IMR-90 (cell line): Measurements from ENCODE around the gene ALG11. TPM values are rescaled to one million over a fixed set of nuclear protein-coding genes. Genes with fewer than 3 reads are reported as not detected.

ENCODE experiments used
- ATAC-seq: fragments of 200-7000 bp; cut with Tn5 transposase; 2 replicates; pipeline ENCODE4 v1.9.1; 2020; ENCODE audit warnings: low read depth, mild to moderate bottlenecking, moderate library complexity
- BruUV-seq: library from RNA; stranded (reverse); fragments of 400-500 nt; replicated peaks from 2 replicates; lab custom pipeline; 2021; lab: Mats Ljungman, UMichigan
- CTCF ChIA-PET: fragments of 300-600 bp; formaldehyde crosslinking; extraction: SDS; loops from one replicate; lab custom pipeline; 2021; ENCODE audit warnings: antibody characterized with exemption; lab: Yijun Ruan, JAX
- POLR2A ChIA-PET: fragments of 300-600 bp; sonication (Branson Sonifier 250); formaldehyde crosslinking; loops from one replicate; lab custom pipeline; 2022; ENCODE audit warnings: antibody characterized with exemption; ENCODE audit not compliant: unreplicated experiment; lab: Charles Lee
- DNase-seq: peaks from one replicate; pipeline ENCODE4 v3.0.0; 2013
- H2AFZ ChIP-seq: replicated peaks from 2 replicates; pipeline ENCODE3; 2013; ENCODE audit warnings: low read length, mild to moderate bottlenecking; ENCODE audit not compliant: poor library complexity
- H2AK5ac ChIP-seq: 2 replicates; pipeline ENCODE4 v1.6.1; 2013; ENCODE audit warnings: low read depth, low read length, inconsistent platforms
- H2AK9ac ChIP-seq: replicated peaks from 2 replicates; pipeline ENCODE3; 2013; ENCODE audit warnings: mild to moderate bottlenecking, low read depth, low read length, moderate library complexity; ENCODE audit not compliant: poor library complexity
- H2BK120ac ChIP-seq: 2 replicates; pipeline ENCODE4 v1.6.1; 2013; ENCODE audit warnings: low read depth, low read length, inconsistent platforms
- H2BK15ac ChIP-seq: 3 replicates; pipeline ENCODE4 v1.6.1; 2013; ENCODE audit warnings: low read depth, low read length, inconsistent platforms
- H2BK20ac ChIP-seq: 2 replicates; pipeline ENCODE4 v1.6.1; 2013; ENCODE audit warnings: low read depth, mild to moderate bottlenecking, inconsistent platforms, low read length, moderate library complexity
- H2BK5ac ChIP-seq: 2 replicates; pipeline ENCODE4 v1.6.1; 2013; ENCODE audit warnings: mild to moderate bottlenecking, low read depth, low read length, inconsistent platforms; ENCODE audit not compliant: poor library complexity, severe bottlenecking
- H3K14ac ChIP-seq: replicated peaks from 2 replicates; pipeline ENCODE4 v1.6.1; 2013; ENCODE audit warnings: low read depth, low read length, inconsistent platforms
- H3K18ac ChIP-seq: 2 replicates; pipeline ENCODE4 v1.6.1; 2013; ENCODE audit warnings: low read depth, low read length, control low read depth
- H3K23ac ChIP-seq: 2 replicates; pipeline ENCODE4 v1.6.1; 2013; ENCODE audit warnings: low read depth, low read length, inconsistent platforms
- H3K27ac ChIP-seq: 2 replicates; pipeline ENCODE4 v1.5.1; 2013; ENCODE audit warnings: mild to moderate bottlenecking, control low read depth, low read length; ENCODE audit not compliant: insufficient read depth
- H3K27me3 ChIP-seq: 2 replicates; pipeline ENCODE4 v1.6.1; 2013; ENCODE audit warnings: low read length; ENCODE audit not compliant: control insufficient read depth, insufficient read depth
- H3K36me3 ChIP-seq: 2 replicates; pipeline ENCODE4 v1.6.1; 2013; ENCODE audit warnings: low read length, mixed read lengths; ENCODE audit not compliant: control insufficient read depth, insufficient read depth
- H3K4ac ChIP-seq: 2 replicates; pipeline ENCODE4 v1.6.1; 2013; ENCODE audit warnings: low read depth, low read length, inconsistent platforms
- H3K4me1 ChIP-seq: 2 replicates; pipeline ENCODE4 v1.6.1; 2013; ENCODE audit warnings: low read length, mixed read lengths; ENCODE audit not compliant: control insufficient read depth, insufficient read depth
- H3K4me2 ChIP-seq: 2 replicates; pipeline ENCODE4 v1.6.1; 2013; ENCODE audit warnings: low read depth, mild to moderate bottlenecking, control low read depth, low read length, moderate library complexity
- H3K4me3 ChIP-seq: 2 replicates; pipeline ENCODE4 v1.5.1; 2013; ENCODE audit warnings: low read depth, mild to moderate bottlenecking, control low read depth, low read length, moderate library complexity; ENCODE audit not compliant: insufficient read depth
- H3K56ac ChIP-seq: 2 replicates; pipeline ENCODE4 v1.6.1; 2013; ENCODE audit warnings: low read length, inconsistent platforms; ENCODE audit not compliant: insufficient read depth; ENCODE audit errors: extremely low read depth
- H3K79me1 ChIP-seq, 2 experiments: 2 replicates each; pipeline ENCODE4 v1.6.1; 2013; ENCODE audit warnings: low read length in 2 of 2, inconsistent platforms in 1 of 2, low read depth in 1 of 2
- H3K9ac ChIP-seq: 2 replicates; pipeline ENCODE4 v1.6.1; 2013; ENCODE audit warnings: low read depth, low read length, control low read depth
- H3K9me1 ChIP-seq: 2 replicates; pipeline ENCODE4 v1.6.1; 2013; ENCODE audit warnings: low read length, inconsistent platforms; ENCODE audit not compliant: insufficient read depth
- H3K9me3 ChIP-seq: 2 replicates; pipeline ENCODE4 v1.6.1; 2013; ENCODE audit warnings: low read length; ENCODE audit not compliant: control insufficient read depth, insufficient read depth
- H4K20me1 ChIP-seq: 2 replicates; pipeline ENCODE4 v1.6.1; 2013; ENCODE audit warnings: low read length, inconsistent platforms; ENCODE audit not compliant: insufficient read depth
- H4K5ac ChIP-seq: 2 replicates; pipeline ENCODE4 v1.6.1; 2013; ENCODE audit warnings: mild to moderate bottlenecking, low read depth, low read length, control low read depth
- H4K8ac ChIP-seq, 2 experiments: 2 replicates each; pipeline ENCODE4 v1.6.1; 2013; ENCODE audit warnings: low read depth in 2 of 2, low read length in 2 of 2, control low read depth in 1 of 2, inconsistent platforms in 1 of 2
- H4K91ac ChIP-seq: 2 replicates; pipeline ENCODE4 v1.6.1; 2013; ENCODE audit warnings: low read depth, low read length, inconsistent platforms; ENCODE audit not compliant: insufficient read depth
- BHLHE40 ChIP-seq: fragments of 150-350 bp; IDR thresholded peaks from 2 replicates; pipeline ENCODE4 v1.6.1; 2016; ENCODE audit warnings: mild to moderate bottlenecking, low read depth, low read length
- CEBPB ChIP-seq: IDR thresholded peaks from 2 replicates; pipeline ENCODE4 v1.6.1; 2012; ENCODE audit warnings: low read depth, low read length, improper control_type of control experiment
- CHD1 ChIP-seq: IDR thresholded peaks from 2 replicates; pipeline ENCODE4 v1.6.1; 2012; ENCODE audit warnings: low read depth, low read length, improper control_type of control experiment
- CTCF ChIP-seq: conservative IDR thresholded peaks from 2 replicates; pipeline ENCODE4 v1.5.1; 2012; ENCODE audit warnings: mild to moderate bottlenecking, low read depth, low read length, improper control_type of control experiment
- ELK1 ChIP-seq: fragments of 150-350 bp; IDR thresholded peaks from 2 replicates; pipeline ENCODE4 v1.6.1; 2016; ENCODE audit warnings: low read depth, mild to moderate bottlenecking, low read length, moderate library complexity, borderline replicate concordance
- FOS ChIP-seq: fragments of 150-350 bp; IDR thresholded peaks from 2 replicates; pipeline ENCODE4 v1.6.1; 2016; ENCODE audit warnings: low read depth, low read length
- MAFK ChIP-seq: IDR thresholded peaks from 2 replicates; pipeline ENCODE4 v1.6.1; 2012; ENCODE audit warnings: low read depth, low read length, improper control_type of control experiment
- MAZ ChIP-seq: IDR thresholded peaks from 2 replicates; pipeline ENCODE4 v1.6.1; 2012; ENCODE audit warnings: low read depth, mild to moderate bottlenecking, low read length, improper control_type of control experiment, moderate library complexity, borderline replicate concordance
- MXI1 ChIP-seq: IDR thresholded peaks from 2 replicates; pipeline ENCODE4 v1.6.1; 2012; ENCODE audit warnings: low read depth, mild to moderate bottlenecking, low read length, moderate library complexity, borderline replicate concordance
- NFE2L2 ChIP-seq: fragments of 150-350 bp; IDR thresholded peaks from 2 replicates; pipeline ENCODE4 v1.6.1; 2016; ENCODE audit warnings: low read depth, mild to moderate bottlenecking, low read length
- POLR2A ChIP-seq: IDR thresholded peaks from 2 replicates; pipeline ENCODE4 v1.6.1; 2012; ENCODE audit warnings: mild to moderate bottlenecking, low read depth, low read length
- RAD21 ChIP-seq: IDR thresholded peaks from 2 replicates; pipeline ENCODE4 v1.6.1; 2012; ENCODE audit warnings: low read length, improper control_type of control experiment
- RCOR1 ChIP-seq: IDR thresholded peaks from 2 replicates; pipeline ENCODE4 v1.6.1; 2012; ENCODE audit warnings: mild to moderate bottlenecking, low read length, improper control_type of control experiment; ENCODE audit not compliant: insufficient replicate concordance
- RFX5 ChIP-seq: IDR thresholded peaks from 2 replicates; pipeline ENCODE4 v1.8.0; 2012; ENCODE audit warnings: low read depth, mild to moderate bottlenecking, low read length, moderate library complexity
- SMC3 ChIP-seq: fragments of 150-350 bp; IDR thresholded peaks from 2 replicates; pipeline ENCODE4 v1.6.1; 2016; ENCODE audit warnings: low read depth, mild to moderate bottlenecking, antibody characterized with exemption, low read length, moderate library complexity
- USF2 ChIP-seq: fragments of 150-350 bp; IDR thresholded peaks from 2 replicates; pipeline ENCODE4 v1.6.1; 2017; ENCODE audit warnings: mild to moderate bottlenecking, antibody characterized with exemption, low read length, low read depth
- WGBS, 2 experiments: methylation state at CpG; one replicate each; pipeline versions ENCODE4 v1.1.5 to v1.1.7; 2013; ENCODE audit warnings: missing lambda C conversion rate in 2 of 2; ENCODE audit not compliant: insufficient read length in 1 of 2; ENCODE audit errors: extremely low coverage in 2 of 2; 5-methylcytosine and 5-hydroxymethylcytosine counted together
- dilution Hi-C: fragments of 300-500 bp; cut with HindIII; formaldehyde crosslinking; loops from one replicate; pipeline ENCODE4 v1.14.3; 2018; ENCODE audit warnings: low sequenced_read_pairs; ENCODE audit not compliant: unreplicated experiment
- in situ Hi-C: fragments of 300-500 bp; cut with MboI; formaldehyde crosslinking; loops from 3 replicates; pipeline ENCODE4 v1.14.3; 2019; ENCODE audit warnings: low sequenced_read_pairs, inconsistent platforms, mixed read lengths
- intact Hi-C: fragments of 100-400 bp; cut with micrococcal nuclease; formaldehyde crosslinking; loops from 2 replicates; pipeline ENCODE4 v1.10.0; 2022
- polyA plus RNA-seq, 3 experiments: library from polyadenylated mRNA; depleted of rRNA; stranded (reverse); fragments of >200 nt; gene quantifications; 2 replicates each; pipeline ENCODE4 v1.2.3, GENCODE V29; 2012; ENCODE audit warnings: low replicate concordance in 1 of 3
- total RNA-seq: library from RNA; depleted of rRNA; stranded (reverse); fragments of >200 nt; gene quantifications from 2 replicates; pipeline ENCODE4 v1.2.3, GENCODE V29; 2012

ALG11 gene
- total and polyA plus RNA-seq, 2 of the 4 experiments (the other 2 are of a cell fraction), result 10.0 to 12.7 TPM

GRCh38 chr13:51966186-51966585, 46.0 kb upstream of the ALG11 start:
- Histone ChIP-seq H3K79me1 (no peaks in the 10 kb centered on the region), H3K9me3 (no peaks in the 10 kb centered on the region), H3K4ac (no peak overlapping the region), H2BK120ac (no peak overlapping the region), H3K27ac (no peak overlapping the region), H3K9ac (no peak overlapping the region), H2BK15ac (no peak overlapping the region), H3K56ac (no peak overlapping the region), H3K36me3 (no peaks in the 10 kb centered on the region), H2AFZ (no peak overlapping the region), H2AK9ac (no peak overlapping the region), H3K23ac (no peak overlapping the region), H3K27me3 (no peaks in the 10 kb centered on the region), H2BK20ac (no peak overlapping the region), H3K4me1 (no peaks in the 10 kb centered on the region), H3K4me3 (no peak overlapping the region), H2AK5ac (no peak overlapping the region), H2BK5ac (no peak overlapping the region), H3K9me1 (no peaks in the 10 kb centered on the region), H3K18ac (no peak overlapping the region), H3K14ac (no peak overlapping the region), H3K4me2 (no peak overlapping the region), H4K91ac (no peak overlapping the region), H4K5ac (no peak overlapping the region), H4K20me1 (no peaks in the 10 kb centered on the region), H4K8ac (no peak overlapping the region)
- dilution Hi-C loops, result no loop called here
- in situ Hi-C loops, result no loop called here
- BruUV-seq, result no TSS peak
- intact Hi-C loops, result no loop called here
- ChIA-PET CTCF (no interaction called here), POLR2A (no interaction called here)
- WGBS, 2 experiments, result 72% methylated on average over 6 of the region's 10 CpGs; no CpG with 5 or more reads in 1 of the 2 experiments
- no peak for DNase-seq
- no peak for TF ChIP-seq CHD1
- no peak for TF ChIP-seq MXI1
- TF ChIP-seq RAD21, result no peak
- no peak for TF ChIP-seq SMC3
- TF ChIP-seq RFX5, result no peak
- no peak for TF ChIP-seq NFE2L2
- TF ChIP-seq CEBPB, result no peak
- no peak for TF ChIP-seq MAFK
- TF ChIP-seq USF2, result no peak
- TF ChIP-seq CTCF, result no peak
- TF ChIP-seq BHLHE40, result no peak
- no peak for TF ChIP-seq RCOR1
- no peak for TF ChIP-seq POLR2A
- no peak for TF ChIP-seq MAZ
- no peak for TF ChIP-seq FOS
- no peak for TF ChIP-seq ELK1
- no peak for ATAC-seq
